DOHH2 (cell line): ENCODE results near the gene ITIH5.

ENCODE experiments used
- H3F3A ChIP-seq: fragments of 200-600 bp; sonication (generic), shearing (Covaris generic); 2 replicates; pipeline ENCODE4 v1.6.0; 2016; ENCODE audit warnings: antibody characterized with exemption, mild to moderate bottlenecking; ENCODE audit not compliant: control insufficient read depth, insufficient read depth
- H3K27ac ChIP-seq: fragments of 200-600 bp; sonication (generic); 2 replicates; pipeline ENCODE4 v1.5.1; 2014; ENCODE audit warnings: low read depth, mild to moderate bottlenecking, low read length, moderate library complexity
- H3K27me3 ChIP-seq: fragments of 200-600 bp; sonication (generic); 2 replicates; pipeline ENCODE4 v1.6.1; 2014; ENCODE audit warnings: mild to moderate bottlenecking, low read length, mixed read lengths; ENCODE audit not compliant: control insufficient read depth
- H3K36me3 ChIP-seq: fragments of 200-600 bp; sonication (generic); 2 replicates; pipeline ENCODE4 v1.6.1; 2014; ENCODE audit warnings: mild to moderate bottlenecking, low read length, moderate library complexity, mixed read lengths; ENCODE audit not compliant: control insufficient read depth
- H3K4me1 ChIP-seq: fragments of 200-600 bp; sonication (generic); 2 replicates; pipeline ENCODE4 v1.6.1; 2014; ENCODE audit warnings: mild to moderate bottlenecking, low read length, mixed read lengths; ENCODE audit not compliant: control insufficient read depth
- H3K4me2 ChIP-seq: fragments of 200-600 bp; sonication (generic); 2 replicates; pipeline ENCODE4 v1.6.0; 2014; ENCODE audit warnings: mild to moderate bottlenecking, low read length, moderate library complexity
- H3K4me3 ChIP-seq: fragments of 200-600 bp; sonication (generic); 2 replicates; pipeline ENCODE4 v1.5.1; 2014; ENCODE audit warnings: mild to moderate bottlenecking, low read length, mixed read lengths
- H3K79me2 ChIP-seq: fragments of 200-600 bp; sonication (generic); 2 replicates; pipeline ENCODE4 v1.6.1; 2014; ENCODE audit warnings: mild to moderate bottlenecking, low read length, mixed read lengths; ENCODE audit not compliant: control insufficient read depth
- H3K9me2 ChIP-seq: fragments of 200-600 bp; sonication (generic); replicated peaks from 2 replicates; pipeline ENCODE4 v1.6.1; 2014; ENCODE audit warnings: mild to moderate bottlenecking, low read length, mixed read lengths; ENCODE audit not compliant: control insufficient read depth
- H3K9me3 ChIP-seq: fragments of 200-600 bp; sonication (generic); 2 replicates; pipeline ENCODE4 v1.6.1; 2014; ENCODE audit warnings: antibody characterized with exemption, low read length, mixed read lengths; ENCODE audit not compliant: control insufficient read depth, insufficient read depth
- H4K20me1 ChIP-seq: fragments of 200-600 bp; sonication (generic); 2 replicates; pipeline ENCODE4 v1.6.0; 2014; ENCODE audit warnings: low read depth, mild to moderate bottlenecking, antibody characterized with exemption, low read length, moderate library complexity; ENCODE audit not compliant: control insufficient read depth, insufficient read depth
- EZH2phosphoT487 ChIP-seq: fragments of 200-600 bp; sonication (generic); IDR thresholded peaks from 2 replicates; pipeline ENCODE4 v1.6.1; 2017; ENCODE audit warnings: borderline replicate concordance, mild to moderate bottlenecking, antibody characterized with exemption, low read length, moderate library complexity, mixed read lengths
- TF ChIP-seq, protein P1 (sequence below): fragments of 200-600 bp; sonication (generic); IDR thresholded peaks from one replicate; pipeline ENCODE4 v1.5.1; 2014; ENCODE audit warnings: antibody characterized with exemption, mild to moderate bottlenecking, low read depth, low read length; ENCODE audit not compliant: poor library complexity, severe bottlenecking

ITIH5 gene

DNA sequence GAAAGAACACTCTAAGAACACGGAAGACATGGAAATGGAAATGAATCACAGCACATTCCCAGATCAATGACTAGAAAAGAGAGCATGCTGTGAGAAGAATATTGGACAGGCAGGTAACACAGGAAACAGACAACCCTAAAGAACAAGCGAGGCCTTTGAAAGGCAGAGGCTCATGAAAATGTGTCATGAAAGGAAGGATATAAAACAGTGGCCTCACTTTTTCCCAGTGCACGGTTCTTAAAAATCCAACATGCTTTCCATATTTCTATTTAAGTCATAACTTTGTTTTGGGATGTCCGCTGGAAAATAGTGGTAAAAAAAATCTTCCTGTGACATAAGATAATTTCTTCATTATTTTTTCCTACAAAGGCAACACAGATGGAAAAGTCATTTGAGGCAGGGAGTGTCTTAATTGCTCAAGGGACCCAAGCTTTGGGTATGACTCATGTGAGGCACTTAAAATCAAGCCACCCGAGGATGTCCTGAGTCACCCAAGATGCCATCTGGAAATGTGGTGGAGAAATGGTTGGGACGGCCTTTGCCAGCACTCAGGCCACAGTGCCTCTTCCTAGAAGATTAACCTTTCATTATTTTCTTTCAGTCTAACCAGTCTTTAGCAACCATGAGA lies 17.0 kb downstream of the ITIH5 start:
- no peaks in the 10 kb centered on the region for H3K9me3 ChIP-seq
- no peaks in the 10 kb centered on the region for H3K9me2 ChIP-seq
- H3K4me2 ChIP-seq: no peak overlapping the region
- H3K36me3 ChIP-seq: no peaks in the 10 kb centered on the region
- no peak overlapping the region for H3K4me3 ChIP-seq
- no peaks in the 10 kb centered on the region for H3K4me1 ChIP-seq
- peaks cover 10% of the 10 kb centered on the region for H3K27me3 ChIP-seq
- H3F3A ChIP-seq: no peaks in the 10 kb centered on the region
- H3K79me2 ChIP-seq: no peaks in the 10 kb centered on the region
- H4K20me1 ChIP-seq: no peaks in the 10 kb centered on the region
- TF ChIP-seq, protein P1, sequence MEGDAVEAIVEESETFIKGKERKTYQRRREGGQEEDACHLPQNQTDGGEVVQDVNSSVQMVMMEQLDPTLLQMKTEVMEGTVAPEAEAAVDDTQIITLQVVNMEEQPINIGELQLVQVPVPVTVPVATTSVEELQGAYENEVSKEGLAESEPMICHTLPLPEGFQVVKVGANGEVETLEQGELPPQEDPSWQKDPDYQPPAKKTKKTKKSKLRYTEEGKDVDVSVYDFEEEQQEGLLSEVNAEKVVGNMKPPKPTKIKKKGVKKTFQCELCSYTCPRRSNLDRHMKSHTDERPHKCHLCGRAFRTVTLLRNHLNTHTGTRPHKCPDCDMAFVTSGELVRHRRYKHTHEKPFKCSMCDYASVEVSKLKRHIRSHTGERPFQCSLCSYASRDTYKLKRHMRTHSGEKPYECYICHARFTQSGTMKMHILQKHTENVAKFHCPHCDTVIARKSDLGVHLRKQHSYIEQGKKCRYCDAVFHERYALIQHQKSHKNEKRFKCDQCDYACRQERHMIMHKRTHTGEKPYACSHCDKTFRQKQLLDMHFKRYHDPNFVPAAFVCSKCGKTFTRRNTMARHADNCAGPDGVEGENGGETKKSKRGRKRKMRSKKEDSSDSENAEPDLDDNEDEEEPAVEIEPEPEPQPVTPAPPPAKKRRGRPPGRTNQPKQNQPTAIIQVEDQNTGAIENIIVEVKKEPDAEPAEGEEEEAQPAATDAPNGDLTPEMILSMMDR: no peak
- no peak for TF ChIP-seq EZH2phosphoT487
- H3K27ac ChIP-seq: no peak overlapping the region

DNA sequence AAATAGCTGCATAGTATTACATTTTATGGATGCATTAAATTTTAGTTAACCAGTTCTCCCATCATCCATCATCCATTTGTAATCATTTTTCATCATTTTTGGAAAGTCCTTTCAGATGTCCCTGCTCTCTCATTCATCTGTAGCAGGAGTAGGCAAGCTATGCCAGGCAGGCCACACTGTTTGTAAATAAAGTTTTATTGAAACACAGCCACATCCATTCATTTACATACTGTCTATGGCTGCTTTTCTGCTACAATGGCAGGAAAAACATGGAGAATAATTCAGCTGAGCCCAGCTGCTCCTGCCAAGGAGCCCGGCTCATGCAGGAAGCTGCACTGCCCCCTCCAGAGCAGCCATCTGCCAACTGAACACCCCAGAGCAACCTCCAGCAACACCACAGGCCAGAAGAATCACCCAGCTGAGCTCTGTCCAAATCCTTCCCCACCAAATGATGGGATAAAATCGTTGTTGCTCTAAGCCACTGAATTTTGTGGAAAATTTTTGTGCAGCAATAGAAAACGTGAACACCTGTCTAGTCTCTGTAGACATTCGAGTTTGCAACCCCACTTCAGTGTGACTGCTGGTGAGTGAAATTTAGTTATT lies 19.6 kb downstream of the ITIH5 start:
- Histone ChIP-seq H3K4me1 (no peaks in the 10 kb centered on the region), H3K9me2 (no peaks in the 10 kb centered on the region), H3K27me3 (peaks cover 3% of the 10 kb centered on the region; the same call in 1 of the 2 replicates), H3K36me3 (no peaks in the 10 kb centered on the region), H3K4me2 (no peak overlapping the region), H3F3A (no peaks in the 10 kb centered on the region), H3K4me3 (no peak overlapping the region), H3K27ac (no peak overlapping the region), H4K20me1 (no peaks in the 10 kb centered on the region), H3K9me3 (no peaks in the 10 kb centered on the region), H3K79me2 (no peaks in the 10 kb centered on the region)
- TF ChIP-seq, protein P1: no peak
- TF ChIP-seq EZH2phosphoT487: no peak

DNA sequence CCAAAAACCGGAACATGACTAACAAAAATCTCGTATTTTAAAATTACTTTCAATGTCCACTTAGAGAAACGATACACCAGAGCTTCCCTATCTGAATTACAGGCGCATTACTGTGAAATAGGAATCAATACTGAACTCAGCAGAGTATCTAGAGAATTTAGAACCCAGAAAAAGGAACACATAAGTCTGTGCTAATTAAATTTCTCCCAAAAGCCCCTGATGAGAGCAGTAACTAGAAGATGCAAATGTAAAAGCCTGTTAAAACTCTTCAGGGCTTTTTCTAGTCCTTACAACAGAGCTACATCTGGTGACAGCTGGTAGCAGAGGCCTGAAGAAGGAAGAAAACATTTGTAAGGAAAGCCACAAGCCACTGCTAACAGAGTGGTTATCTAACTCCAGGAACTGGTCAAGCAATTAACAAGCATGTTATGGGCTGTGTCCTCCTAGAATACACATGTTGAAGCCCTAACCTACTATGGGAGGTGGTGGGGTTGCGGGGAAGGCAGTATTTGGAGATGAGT lies 24.2 kb downstream of the ITIH5 start:
- no peak overlapping the region for H3K4me3 ChIP-seq
- H3K9me3 ChIP-seq: no peaks in the 10 kb centered on the region
- TF ChIP-seq, protein P1: no peak
- no peak for TF ChIP-seq EZH2phosphoT487
- H3F3A ChIP-seq: no peaks in the 10 kb centered on the region
- no peaks in the 10 kb centered on the region for H3K27me3 ChIP-seq
- no peaks in the 10 kb centered on the region for H3K79me2 ChIP-seq
- no peaks in the 10 kb centered on the region for H3K4me1 ChIP-seq
- H3K36me3 ChIP-seq: no peaks in the 10 kb centered on the region
- H3K27ac ChIP-seq: no peak overlapping the region
- H3K4me2 ChIP-seq: no peak overlapping the region
- H3K9me2 ChIP-seq: no peaks in the 10 kb centered on the region
- H4K20me1 ChIP-seq: no peaks in the 10 kb centered on the region
